Astrocyte (in vitro differentiated cells and primary cell): ENCODE measurements around the gene CDK4. TPM values are rescaled to one million over a fixed set of nuclear protein-coding genes. Genes with fewer than 3 reads are reported as not detected.

Source experiments
- DNase-seq: peaks from one replicate; pipeline ENCODE4 v3.0.0-alpha.2; 2010; ENCODE audit warnings: low read depth
- FAIRE-seq: peaks from 2 replicates; lab custom pipeline; 2011; peaks lifted over from hg19 to GRCh38; lab: Jason Lieb, UNC
- H2AFZ ChIP-seq: 2 replicates; pipeline ENCODE4 v1.6.0; 2012; ENCODE audit warnings: low read depth, low read length, inconsistent platforms
- H3K27ac ChIP-seq: 2 replicates; pipeline ENCODE4 v1.5.1; 2011; ENCODE audit warnings: low read depth, low read length, inconsistent platforms
- H3K27me3 ChIP-seq: 2 replicates; pipeline ENCODE4 v1.6.0; 2011; ENCODE audit warnings: low read length, inconsistent platforms; ENCODE audit not compliant: insufficient read depth
- H3K36me3 ChIP-seq: 2 replicates; pipeline ENCODE4 v1.5.1; 2011; ENCODE audit warnings: low read length, inconsistent platforms; ENCODE audit not compliant: insufficient read depth
- H3K4me1 ChIP-seq: 2 replicates; pipeline ENCODE4 v1.5.1; 2011; ENCODE audit warnings: low read length, inconsistent platforms; ENCODE audit not compliant: insufficient read depth
- H3K4me2 ChIP-seq: 2 replicates; pipeline ENCODE4 v1.6.0; 2012; ENCODE audit warnings: low read length, inconsistent platforms
- H3K4me3 ChIP-seq: 2 replicates; pipeline ENCODE4 v1.5.1; 2011; ENCODE audit warnings: low read depth, mild to moderate bottlenecking, low read length, inconsistent platforms; ENCODE audit not compliant: insufficient read depth
- H3K79me2 ChIP-seq: 2 replicates; pipeline ENCODE4 v1.6.0; 2012; ENCODE audit warnings: mild to moderate bottlenecking, low read length, inconsistent platforms; ENCODE audit not compliant: insufficient read depth
- H3K9ac ChIP-seq: 2 replicates; pipeline ENCODE4 v1.6.0; 2012; ENCODE audit warnings: mild to moderate bottlenecking, low read length, inconsistent platforms
- H3K9me3 ChIP-seq: 2 replicates; pipeline ENCODE4 v1.5.1; 2012; ENCODE audit warnings: low read depth, mild to moderate bottlenecking, low read length, inconsistent platforms; ENCODE audit not compliant: insufficient read depth
- H4K20me1 ChIP-seq: 2 replicates; pipeline ENCODE4 v1.6.0; 2012; ENCODE audit warnings: low read length, inconsistent platforms; ENCODE audit not compliant: insufficient read depth
- H3K27ac Mint-ChIP-seq: one replicate; pipeline ENCODE4 v1.8.0; 2021; ENCODE audit warnings: mild to moderate bottlenecking, mixed read lengths; ENCODE audit not compliant: unreplicated experiment
- H3K27me3 Mint-ChIP-seq: one replicate; pipeline ENCODE4 v1.8.0; 2021; ENCODE audit warnings: low read depth, mixed read lengths; ENCODE audit not compliant: unreplicated experiment
- H3K36me3 Mint-ChIP-seq: one replicate; pipeline ENCODE4 v1.8.0; 2021; ENCODE audit warnings: low read depth, mixed read lengths; ENCODE audit not compliant: unreplicated experiment
- H3K4me1 Mint-ChIP-seq: one replicate; pipeline ENCODE4 v1.8.0; 2021; ENCODE audit warnings: low read depth, mixed read lengths; ENCODE audit not compliant: unreplicated experiment
- H3K4me3 Mint-ChIP-seq: one replicate; pipeline ENCODE4 v1.8.0; 2021; ENCODE audit warnings: mild to moderate bottlenecking, moderate library complexity, mixed read lengths; ENCODE audit not compliant: unreplicated experiment
- H3K9me3 Mint-ChIP-seq: one replicate; pipeline ENCODE4 v1.8.0; 2021; ENCODE audit warnings: mild to moderate bottlenecking, mixed read lengths; ENCODE audit not compliant: unreplicated experiment
- EZH2 ChIP-seq: IDR thresholded peaks from 2 replicates; pipeline ENCODE4 v1.6.1; 2012; ENCODE audit warnings: mild to moderate bottlenecking, low read length, inconsistent platforms; ENCODE audit not compliant: insufficient read depth
- total RNA-seq: library from RNA; stranded (reverse); gene quantifications from 2 replicates; pipeline ENCODE4 v1.2.1, GENCODE V29; 2021
- TF ChIP-seq, protein P1 (sequence below): IDR thresholded peaks from 2 replicates; pipeline ENCODE4 v1.5.1; 2011; ENCODE audit warnings: low read depth, mild to moderate bottlenecking, inconsistent platforms, low read length, moderate library complexity; ENCODE audit not compliant: insufficient read depth

CDK4 gene
- total RNA-seq, 1 donor from 2014 or later: 133 TPM

DNA sequence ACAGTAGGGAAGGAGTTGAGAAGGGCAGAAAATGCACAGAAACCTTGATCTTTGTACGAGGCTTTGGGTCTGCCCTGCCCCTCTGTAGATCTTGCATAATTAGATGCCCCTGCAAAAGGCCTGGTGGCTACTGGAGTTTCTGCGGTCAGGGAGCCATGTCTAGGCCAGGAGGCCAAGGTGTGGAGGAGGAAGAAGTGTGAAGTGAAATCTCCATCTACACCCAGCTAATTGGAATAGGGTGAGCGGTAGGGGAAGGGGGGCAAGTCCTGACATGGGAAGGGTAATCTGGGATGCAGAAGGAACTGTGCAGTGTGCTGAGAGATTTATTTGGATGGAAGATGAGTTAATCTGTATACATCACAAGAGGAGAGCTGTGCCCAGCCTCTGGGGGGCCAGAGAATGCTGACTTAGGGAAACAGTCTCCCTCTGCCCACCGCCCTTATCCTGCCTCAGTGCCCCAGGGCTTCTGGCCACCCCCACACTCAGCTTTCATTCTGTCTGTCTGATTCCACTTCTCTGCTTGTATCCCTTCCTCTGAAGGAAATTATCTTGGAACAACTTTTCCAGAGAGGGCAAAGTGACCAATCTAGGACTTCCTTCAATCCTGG, 9.4 kb upstream of the CDK4 start:
- Histone ChIP-seq H3K4me3 (no peak overlapping the region), H3K36me3 (no peaks in the 10 kb centered on the region), H3K9ac (no peak overlapping the region), H3K27me3 (peaks cover 32% of the 10 kb centered on the region), H4K20me1 (peaks cover 13% of the 10 kb centered on the region), H3K4me1 (peaks cover 19% of the 10 kb centered on the region), H3K4me2 (no peak overlapping the region), H3K27ac (no peak overlapping the region), H3K79me2 (no peaks in the 10 kb centered on the region), H2AFZ (no peak overlapping the region), H3K9me3 (no peaks in the 10 kb centered on the region)
- Mint-ChIP-seq H3K9me3 (no peaks in the 10 kb centered on the region), H3K27me3 (peaks cover 40% of the 10 kb centered on the region), H3K4me1 (peaks cover 6% of the 10 kb centered on the region), H3K27ac (no peak overlapping the region), H3K4me3 (no peak overlapping the region), H3K36me3 (peaks cover 19% of the 10 kb centered on the region)
- FAIRE-seq: no peak
- no peak for TF ChIP-seq EZH2
- TF ChIP-seq, protein P1, sequence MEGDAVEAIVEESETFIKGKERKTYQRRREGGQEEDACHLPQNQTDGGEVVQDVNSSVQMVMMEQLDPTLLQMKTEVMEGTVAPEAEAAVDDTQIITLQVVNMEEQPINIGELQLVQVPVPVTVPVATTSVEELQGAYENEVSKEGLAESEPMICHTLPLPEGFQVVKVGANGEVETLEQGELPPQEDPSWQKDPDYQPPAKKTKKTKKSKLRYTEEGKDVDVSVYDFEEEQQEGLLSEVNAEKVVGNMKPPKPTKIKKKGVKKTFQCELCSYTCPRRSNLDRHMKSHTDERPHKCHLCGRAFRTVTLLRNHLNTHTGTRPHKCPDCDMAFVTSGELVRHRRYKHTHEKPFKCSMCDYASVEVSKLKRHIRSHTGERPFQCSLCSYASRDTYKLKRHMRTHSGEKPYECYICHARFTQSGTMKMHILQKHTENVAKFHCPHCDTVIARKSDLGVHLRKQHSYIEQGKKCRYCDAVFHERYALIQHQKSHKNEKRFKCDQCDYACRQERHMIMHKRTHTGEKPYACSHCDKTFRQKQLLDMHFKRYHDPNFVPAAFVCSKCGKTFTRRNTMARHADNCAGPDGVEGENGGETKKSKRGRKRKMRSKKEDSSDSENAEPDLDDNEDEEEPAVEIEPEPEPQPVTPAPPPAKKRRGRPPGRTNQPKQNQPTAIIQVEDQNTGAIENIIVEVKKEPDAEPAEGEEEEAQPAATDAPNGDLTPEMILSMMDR: no peak
- no peak for DNase-seq

DNA sequence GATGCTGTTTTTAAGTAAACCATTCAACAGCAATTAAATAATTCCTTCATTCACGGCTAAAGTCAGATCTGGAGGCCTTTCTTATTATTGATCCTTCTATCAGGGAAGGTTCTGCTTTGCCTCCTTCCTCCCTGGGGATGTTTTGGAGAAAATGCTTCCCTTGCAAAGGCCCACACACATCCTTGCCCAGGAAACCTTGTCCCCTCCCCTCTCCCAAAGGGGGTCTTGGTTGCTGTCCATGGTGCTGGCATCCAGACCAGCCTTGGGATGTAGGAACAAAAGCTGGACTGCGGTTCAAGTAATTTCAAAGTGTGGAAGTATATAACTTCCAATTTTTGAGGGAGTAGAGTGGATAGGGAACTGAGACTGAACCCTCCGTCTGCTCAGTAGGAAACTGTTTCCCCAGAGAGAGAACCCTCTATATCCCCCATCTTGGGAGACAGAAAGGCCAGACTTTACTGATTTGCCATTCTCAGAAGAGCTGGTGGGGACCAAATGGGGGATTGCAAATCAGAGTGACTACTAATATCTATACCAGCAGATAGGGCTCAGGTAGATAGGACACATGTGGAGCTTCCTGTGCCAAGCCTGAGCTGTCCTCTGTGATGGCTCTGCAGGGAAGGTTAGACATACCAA, 8.4 kb upstream of the CDK4 start:
- peaks cover 34% of the 10 kb centered on the region for H3K27me3 Mint-ChIP-seq
- H3K4me1 Mint-ChIP-seq: peaks cover 2% of the 10 kb centered on the region
- H3K9me3 Mint-ChIP-seq: no peaks in the 10 kb centered on the region
- TF ChIP-seq, protein P1: no peak
- no peak for TF ChIP-seq EZH2
- peaks cover 28% of the 10 kb centered on the region for H3K27me3 ChIP-seq
- peaks cover 19% of the 10 kb centered on the region for H3K36me3 Mint-ChIP-seq
- no peaks in the 10 kb centered on the region for H3K79me2 ChIP-seq
- no peaks in the 10 kb centered on the region for H3K9me3 ChIP-seq
- no peak overlapping the region for H3K27ac ChIP-seq
- H3K27ac Mint-ChIP-seq: no peak overlapping the region
- H3K36me3 ChIP-seq: no peaks in the 10 kb centered on the region
- H3K4me2 ChIP-seq: no peak overlapping the region
- no peak overlapping the region for H3K4me3 ChIP-seq
- H2AFZ ChIP-seq: no peak overlapping the region
- peaks cover 13% of the 10 kb centered on the region for H4K20me1 ChIP-seq
- DNase-seq (no peak), FAIRE-seq (no peak)
- no peak overlapping the region for H3K9ac ChIP-seq
- H3K4me1 ChIP-seq: peaks cover 9% of the 10 kb centered on the region
- no peak overlapping the region for H3K4me3 Mint-ChIP-seq
